ENCODE results near the gene CDKAL1.

CDKAL1 gene

DNA sequence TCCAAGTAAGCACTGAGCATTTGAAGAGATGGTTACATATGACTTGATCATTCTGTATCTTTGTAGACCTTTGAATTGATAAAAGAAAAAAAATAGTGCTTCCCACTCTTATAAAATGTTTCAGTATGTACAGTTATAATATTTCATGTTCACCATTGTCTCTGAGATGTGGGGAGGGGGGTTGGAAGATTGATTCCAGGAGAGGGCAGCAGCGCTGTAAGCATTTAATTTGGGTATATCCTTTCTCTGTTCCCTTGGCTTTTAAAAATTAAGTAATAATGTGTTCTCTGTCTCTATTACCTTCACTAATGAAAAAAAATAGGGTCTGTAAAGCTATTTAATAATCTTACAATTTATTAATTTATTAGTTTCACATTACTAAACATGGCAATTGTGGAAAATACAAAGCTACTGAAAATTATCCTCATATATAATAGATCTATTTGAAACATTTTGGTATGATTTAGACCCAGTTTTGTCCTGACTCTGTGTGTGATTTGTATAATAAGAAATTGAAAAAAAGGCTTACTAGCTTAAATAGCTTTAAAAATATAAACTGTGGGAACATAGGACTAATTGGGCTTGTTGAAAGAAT is 341.2 kb downstream of the CDKAL1 start:
- no peak overlapping the region for H3K4me3 ChIP-seq (ENCODE audit: insufficient read depth in 1 of 2, low read depth in 1 of 2, low read length in 2 of 2)
- WGBS, result no CpG with 5 or more reads among the region's 1 CpG

DNA sequence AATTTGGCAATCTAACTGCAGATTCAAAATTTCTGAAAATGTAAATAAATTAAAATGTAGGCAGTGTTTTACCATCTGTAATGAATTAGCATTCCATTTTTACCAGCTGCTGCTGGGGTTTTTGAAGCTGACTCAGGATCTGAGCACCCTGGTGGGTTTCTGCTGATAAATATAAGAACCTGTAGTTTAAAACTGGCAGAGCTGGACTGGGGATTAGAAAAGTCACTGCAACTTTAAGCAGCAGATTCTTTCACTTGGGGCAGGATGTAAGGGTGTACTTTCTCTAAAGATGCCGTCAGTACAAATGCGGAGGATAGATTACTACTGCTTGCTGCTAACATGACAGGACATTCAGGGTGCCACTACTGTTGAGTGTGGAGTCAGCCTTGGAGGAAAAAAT is 341.8 kb downstream of the CDKAL1 start:
- no peaks in the 10 kb centered on the region for H3K36me3 ChIP-seq (ENCODE audit: control insufficient read depth in 1 of 2, insufficient read depth in 2 of 2, low read depth in 1 of 2, low read length in 2 of 2)
- peaks cover 2% of the 10 kb centered on the region for H3K4me1 ChIP-seq (ENCODE audit: control insufficient read depth, insufficient read depth, low read depth, low read length)
- H3K18ac ChIP-seq (ENCODE audit: low read depth in 1 of 2, low read length in 2 of 2), result no peak overlapping the region
- H3K27ac ChIP-seq (ENCODE audit: low read length, poor library complexity, severe bottlenecking), result peak overlapping the region; percentile 98
- no peak overlapping the region for H4K8ac ChIP-seq (ENCODE audit: low read length)
- H3K9ac ChIP-seq (ENCODE audit: low read length), result peak overlapping the region; percentile 59
- H2BK120ac ChIP-seq (ENCODE audit: low read depth, low read length), result no peak overlapping the region
- no peaks in the 10 kb centered on the region for H3K27me3 ChIP-seq (ENCODE audit: control insufficient read depth in 1 of 2, insufficient read depth in 1 of 2, low read length in 2 of 2)
- peak overlapping the region in 1 of 2 experiments; percentile 7 for H3K4ac ChIP-seq (ENCODE audit: low read depth in 1 of 2, low read length in 2 of 2)
- peaks cover 2% of the 10 kb centered on the region for H3K79me1 ChIP-seq (replicated peaks; ENCODE audit: low read length, poor library complexity, severe bottlenecking)
- H3K4me2 ChIP-seq (ENCODE audit: low read length, poor library complexity, severe bottlenecking), result no peak overlapping the region
- DNase-seq, result peak; percentile 53
- H2AFZ ChIP-seq (ENCODE audit: low read depth, low read length), result no peak overlapping the region
- 7% methylated on average over 2 of the region's 2 CpGs for WGBS
- no peak overlapping the region for H2BK15ac ChIP-seq (ENCODE audit: low read depth, poor library complexity, severe bottlenecking)
- no peak overlapping the region for H2AK5ac ChIP-seq (ENCODE audit: low read length, severe bottlenecking)
- H3K9me3 ChIP-seq (ENCODE audit: control insufficient read depth, low read length), result no peaks in the 10 kb centered on the region
- H2BK5ac ChIP-seq (ENCODE audit: low read depth, low read length, poor library complexity, severe bottlenecking), result peak overlapping the region; percentile 61
- no peak overlapping the region for H4K91ac ChIP-seq (ENCODE audit: low read length)
- H3K14ac ChIP-seq (ENCODE audit: low read length in 2 of 2), result no peak overlapping the region
- no peak overlapping the region for H2BK12ac ChIP-seq (ENCODE audit: low read length in 2 of 2)
- H3K23ac ChIP-seq (ENCODE audit: low read length in 2 of 2), result no peak overlapping the region
- H3K4me3 ChIP-seq (ENCODE audit: insufficient read depth in 1 of 2, low read depth in 1 of 2, low read length in 2 of 2), result peak overlapping the region in 1 of 2 experiments; percentile 25

More for the DNA sequence above, 341.2 kb downstream of the CDKAL1 start:
- H3K4me1 ChIP-seq (ENCODE audit: control insufficient read depth, insufficient read depth, low read depth, low read length), result peaks cover 2% of the 10 kb centered on the region
- H3K4ac ChIP-seq (ENCODE audit: low read depth in 1 of 2, low read length in 2 of 2), result no peak overlapping the region
- H3K4me2 ChIP-seq (ENCODE audit: low read length, poor library complexity, severe bottlenecking), result no peak overlapping the region
- no peaks in the 10 kb centered on the region for H3K27me3 ChIP-seq (ENCODE audit: control insufficient read depth in 1 of 2, insufficient read depth in 1 of 2, low read length in 2 of 2)
- DNase-seq, result peak; percentile 51
- H2AFZ ChIP-seq (ENCODE audit: low read depth, low read length), result no peak overlapping the region
- no peak overlapping the region for H4K91ac ChIP-seq (ENCODE audit: low read length)
- H3K18ac ChIP-seq (ENCODE audit: low read depth in 1 of 2, low read length in 2 of 2), result no peak overlapping the region
- H4K8ac ChIP-seq (ENCODE audit: low read length), result no peak overlapping the region
- no peak overlapping the region for H2AK5ac ChIP-seq (ENCODE audit: low read length, severe bottlenecking)
- no peaks in the 10 kb centered on the region for H3K9me3 ChIP-seq (ENCODE audit: control insufficient read depth, low read length)
- peaks cover 2% of the 10 kb centered on the region for H3K79me1 ChIP-seq (replicated peaks; ENCODE audit: low read length, poor library complexity, severe bottlenecking)
- no peak overlapping the region for H2BK15ac ChIP-seq (ENCODE audit: low read depth, poor library complexity, severe bottlenecking)
- H2BK5ac ChIP-seq (ENCODE audit: low read depth, low read length, poor library complexity, severe bottlenecking), result no peak overlapping the region
- H3K36me3 ChIP-seq (ENCODE audit: control insufficient read depth in 1 of 2, insufficient read depth in 2 of 2, low read depth in 1 of 2, low read length in 2 of 2), result no peaks in the 10 kb centered on the region
- H3K27ac ChIP-seq (ENCODE audit: low read length, poor library complexity, severe bottlenecking), result no peak overlapping the region
- no peak overlapping the region for H3K14ac ChIP-seq (ENCODE audit: low read length in 2 of 2)
- no peak overlapping the region for H2BK12ac ChIP-seq (ENCODE audit: low read length in 2 of 2)
- H2BK120ac ChIP-seq (ENCODE audit: low read depth, low read length), result no peak overlapping the region
- H3K9ac ChIP-seq (ENCODE audit: low read length), result peak overlapping the region; percentile 59
- H3K23ac ChIP-seq (ENCODE audit: low read length in 2 of 2), result no peak overlapping the region

DNA sequence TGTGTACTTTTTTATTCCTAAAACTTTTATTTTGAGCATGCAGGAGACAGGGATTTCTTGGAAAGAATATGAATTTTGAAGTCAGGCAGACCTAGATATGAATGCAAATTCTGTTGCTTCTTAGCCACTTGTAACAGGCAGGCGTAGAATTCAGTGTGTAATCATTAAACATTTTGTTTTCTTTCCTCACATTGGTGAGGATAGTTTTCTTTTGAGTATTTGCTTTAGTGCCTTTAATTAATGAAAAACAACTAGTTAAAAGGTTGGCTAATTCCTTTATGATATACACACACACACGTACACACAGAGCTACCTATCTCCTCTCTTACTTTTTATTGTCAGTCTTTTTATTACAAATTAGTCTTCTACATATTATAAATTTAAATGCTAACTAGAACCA is 342.3 kb downstream of the CDKAL1 start:
- no peak overlapping the region for H3K14ac ChIP-seq (ENCODE audit: low read length in 2 of 2)
- DNase-seq, result no peak
- peak overlapping the region; percentile 98 for H3K27ac ChIP-seq (ENCODE audit: low read length, poor library complexity, severe bottlenecking)
- H3K4ac ChIP-seq (ENCODE audit: low read depth in 1 of 2, low read length in 2 of 2), result no peak overlapping the region
- H2BK15ac ChIP-seq (ENCODE audit: low read depth, poor library complexity, severe bottlenecking), result no peak overlapping the region
- no peak overlapping the region for H2BK5ac ChIP-seq (ENCODE audit: low read depth, low read length, poor library complexity, severe bottlenecking)
- no peak overlapping the region for H4K91ac ChIP-seq (ENCODE audit: low read length)
- H3K23ac ChIP-seq (ENCODE audit: low read length in 2 of 2), result no peak overlapping the region
- H3K4me2 ChIP-seq (ENCODE audit: low read length, poor library complexity, severe bottlenecking), result no peak overlapping the region
- no peak overlapping the region for H2BK12ac ChIP-seq (ENCODE audit: low read length in 2 of 2)
- H3K4me1 ChIP-seq (ENCODE audit: control insufficient read depth, insufficient read depth, low read depth, low read length), result peaks cover 2% of the 10 kb centered on the region
- no peaks in the 10 kb centered on the region for H3K9me3 ChIP-seq (ENCODE audit: control insufficient read depth, low read length)
- no peak overlapping the region for H3K4me3 ChIP-seq (ENCODE audit: insufficient read depth in 1 of 2, low read depth in 1 of 2, low read length in 2 of 2)
- no peaks in the 10 kb centered on the region for H3K27me3 ChIP-seq (ENCODE audit: control insufficient read depth in 1 of 2, insufficient read depth in 1 of 2, low read length in 2 of 2)
- no peak overlapping the region for H4K8ac ChIP-seq (ENCODE audit: low read length)
- whole genome bisulfite sequencing, result 57% methylated on average over 1 of the region's 2 CpGs
- H2AK5ac ChIP-seq (ENCODE audit: low read length, severe bottlenecking), result no peak overlapping the region
- H2AFZ ChIP-seq (ENCODE audit: low read depth, low read length), result no peak overlapping the region
- no peak overlapping the region for H2BK120ac ChIP-seq (ENCODE audit: low read depth, low read length)
- H3K36me3 ChIP-seq (ENCODE audit: control insufficient read depth in 1 of 2, insufficient read depth in 2 of 2, low read depth in 1 of 2, low read length in 2 of 2), result no peaks in the 10 kb centered on the region
- H3K79me1 ChIP-seq (replicated peaks; ENCODE audit: low read length, poor library complexity, severe bottlenecking), result peaks cover 2% of the 10 kb centered on the region
- no peak overlapping the region for H3K18ac ChIP-seq (ENCODE audit: low read depth in 1 of 2, low read length in 2 of 2)
- H3K9ac ChIP-seq (ENCODE audit: low read length), result peak overlapping the region; percentile 59

DNA sequence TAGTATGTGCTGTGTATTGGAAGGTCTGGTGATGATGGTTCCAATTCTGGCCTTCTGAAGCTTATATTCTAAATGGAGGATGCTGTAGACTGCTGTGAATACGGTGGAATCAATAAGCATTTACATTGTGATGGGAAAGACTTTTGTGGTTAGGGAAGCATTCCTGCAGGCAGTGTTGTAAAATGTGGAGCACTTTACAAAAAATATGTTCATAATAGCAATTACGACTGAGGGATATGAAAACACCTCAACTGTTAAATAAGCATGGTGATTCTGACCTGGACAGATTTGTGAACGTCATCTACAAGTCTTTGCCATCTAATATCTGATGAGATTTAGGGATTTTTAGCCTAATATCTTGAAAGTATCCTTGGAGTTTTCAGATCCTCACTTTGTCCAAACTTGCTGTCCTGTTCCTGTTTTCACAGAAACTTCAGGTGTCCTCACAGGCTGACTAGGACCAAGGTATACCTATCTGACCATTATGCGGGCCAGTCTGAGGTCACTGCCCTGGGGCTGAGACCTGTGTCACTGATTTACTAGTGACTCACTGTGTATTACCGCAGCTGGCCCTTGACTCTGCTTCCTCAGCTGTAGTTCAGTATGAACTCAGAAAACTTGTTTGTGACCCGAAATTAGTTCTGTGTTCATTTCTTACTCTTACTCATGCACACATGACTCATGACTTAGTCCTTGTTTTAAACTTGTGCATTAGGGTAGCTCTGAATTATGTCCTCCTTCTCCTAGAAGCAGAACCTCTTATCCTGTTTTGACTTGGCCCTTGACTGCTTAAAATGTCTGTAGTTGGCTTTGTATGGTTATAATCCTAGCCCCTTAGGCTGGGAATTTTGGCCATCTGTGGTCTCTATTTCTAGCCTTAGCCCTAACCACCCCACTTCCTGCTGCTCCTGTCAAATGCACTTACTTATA is 343.0 kb downstream of the CDKAL1 start:
- peaks cover 2% of the 10 kb centered on the region for H3K4me1 ChIP-seq (ENCODE audit: control insufficient read depth, insufficient read depth, low read depth, low read length)
- H3K4me2 ChIP-seq (ENCODE audit: low read length, poor library complexity, severe bottlenecking), result no peak overlapping the region
- H2BK15ac ChIP-seq (ENCODE audit: low read depth, poor library complexity, severe bottlenecking), result no peak overlapping the region
- peak; percentile 97 for DNase-seq
- peak overlapping the region; percentile 71 for H3K9ac ChIP-seq (ENCODE audit: low read length)
- no peaks in the 10 kb centered on the region for H3K9me3 ChIP-seq (ENCODE audit: control insufficient read depth, low read length)
- H2AFZ ChIP-seq (ENCODE audit: low read depth, low read length), result no peak overlapping the region
- peak overlapping the region; percentile 98 for H3K27ac ChIP-seq (ENCODE audit: low read length, poor library complexity, severe bottlenecking)
- peak overlapping the region; percentile 35 for H4K8ac ChIP-seq (ENCODE audit: low read length)
- peak overlapping the region; percentile 55 for H2AK5ac ChIP-seq (ENCODE audit: low read length, severe bottlenecking)
- H2BK12ac ChIP-seq (ENCODE audit: low read length in 2 of 2), result peak overlapping the region; percentile 32 to 79
- no peaks in the 10 kb centered on the region for H3K36me3 ChIP-seq (ENCODE audit: control insufficient read depth in 1 of 2, insufficient read depth in 2 of 2, low read depth in 1 of 2, low read length in 2 of 2)
- no peak overlapping the region for H3K14ac ChIP-seq (ENCODE audit: low read length in 2 of 2)
- WGBS, result 0% methylated on average over 4 of the region's 6 CpGs
- H2BK120ac ChIP-seq (ENCODE audit: low read depth, low read length), result no peak overlapping the region
- peak overlapping the region in 1 of 2 experiments; percentile 11 for H3K18ac ChIP-seq (ENCODE audit: low read depth in 1 of 2, low read length in 2 of 2)
- peak overlapping the region in 1 of 2 experiments; percentile 2 for H3K4me3 ChIP-seq (ENCODE audit: insufficient read depth in 1 of 2, low read depth in 1 of 2, low read length in 2 of 2)
- H3K23ac ChIP-seq (ENCODE audit: low read length in 2 of 2), result no peak overlapping the region
- H3K79me1 ChIP-seq (replicated peaks; ENCODE audit: low read length, poor library complexity, severe bottlenecking), result peaks cover 2% of the 10 kb centered on the region
- H3K4ac ChIP-seq (ENCODE audit: low read depth in 1 of 2, low read length in 2 of 2), result peak overlapping the region in 1 of 2 experiments; percentile 73
- no peak overlapping the region for H4K91ac ChIP-seq (ENCODE audit: low read length)
- peak overlapping the region; percentile 77 for H2BK5ac ChIP-seq (ENCODE audit: low read depth, low read length, poor library complexity, severe bottlenecking)
- H3K27me3 ChIP-seq (ENCODE audit: control insufficient read depth in 1 of 2, insufficient read depth in 1 of 2, low read length in 2 of 2), result no peaks in the 10 kb centered on the region

All from mesenchymal stem cell (in vitro differentiated cells and primary cell).